Nephron (organoid): ENCODE data around the gene DLGAP1.
A peak's percentile ranks its signal among the peaks of the same experiment; 100 is the strongest.

Experiments used
- H3K27ac Mint-ChIP-seq, 3 experiments: 2 replicates each; pipeline ENCODE4 v1.8.0; 2020; ENCODE audit warnings: mixed read lengths in 3 of 3, mild to moderate bottlenecking in 2 of 3, moderate library complexity in 1 of 3
- H3K27me3 Mint-ChIP-seq: 2 replicates; pipeline ENCODE4 v1.8.0; 2021; ENCODE audit warnings: low read depth, mild to moderate bottlenecking, moderate library complexity, mixed read lengths
- H3K36me3 Mint-ChIP-seq: 2 replicates; pipeline ENCODE4 v1.8.0; 2020; ENCODE audit warnings: low read depth, mixed read lengths
- H3K4me1 Mint-ChIP-seq: 2 replicates; pipeline ENCODE4 v1.8.0; 2020; ENCODE audit warnings: mixed read lengths
- H3K4me3 Mint-ChIP-seq, 3 experiments: 2 replicates each; pipeline ENCODE4 v1.8.0; 2020; ENCODE audit warnings: mild to moderate bottlenecking in 3 of 3, mixed read lengths in 3 of 3, moderate library complexity in 2 of 3
- H3K9me3 Mint-ChIP-seq: 2 replicates; pipeline ENCODE4 v1.8.0; 2020; ENCODE audit warnings: mixed read lengths
- TF ChIP-seq, protein P1 (sequence below), 3 experiments: fragments of 200-600 bp; sonication (generic); IDR thresholded peaks; one replicate each; pipeline ENCODE4 v1.5.0; 2021; ENCODE audit warnings: antibody characterized with exemption in 3 of 3; ENCODE audit not compliant: unreplicated experiment in 3 of 3

Gene DLGAP1

DNA sequence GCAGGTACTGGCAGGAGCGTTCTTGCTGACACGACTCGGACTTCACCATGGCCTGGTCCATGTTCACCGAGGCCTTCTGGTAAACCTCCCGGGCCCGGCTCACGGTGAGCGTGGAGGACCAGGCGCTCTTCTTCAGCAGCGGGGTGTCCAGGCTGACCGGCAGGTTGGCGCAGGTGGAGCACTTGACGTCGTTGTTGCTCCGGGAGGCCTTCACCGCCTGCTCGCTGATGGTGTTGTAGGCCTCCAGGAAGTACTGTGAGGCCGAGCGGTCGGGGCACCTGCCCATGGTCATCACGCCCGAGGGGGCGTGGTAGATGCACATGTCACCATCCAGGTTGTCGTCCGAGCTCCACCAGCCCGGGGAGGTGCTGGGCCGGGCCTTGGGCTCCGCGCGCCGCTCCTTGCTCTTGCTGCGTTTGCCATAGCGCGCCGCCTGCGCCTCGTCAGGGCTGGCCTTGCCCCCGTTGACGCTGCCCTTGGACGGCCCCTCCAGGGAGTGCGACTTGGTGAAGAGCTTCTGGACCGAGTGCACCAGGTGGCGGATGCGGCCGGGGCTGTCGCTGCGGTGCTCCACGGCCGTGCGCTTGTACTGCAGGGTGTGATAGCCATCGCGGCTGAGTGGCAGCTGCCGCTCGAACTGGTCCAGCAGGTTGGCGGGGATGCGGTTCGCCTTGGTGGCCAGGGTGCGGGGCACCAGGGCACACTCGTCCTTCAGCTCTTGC, 575.8 kb downstream of the DLGAP1 start:
- H3K4me1 Mint-ChIP-seq, result peaks cover 4% of the 10 kb centered on the region
- peaks cover 4% of the 10 kb centered on the region for H3K36me3 Mint-ChIP-seq
- peaks cover 5% of the 10 kb centered on the region for H3K27me3 Mint-ChIP-seq
- H3K9me3 Mint-ChIP-seq, result no peaks in the 10 kb centered on the region
- H3K4me3 Mint-ChIP-seq, result no peak overlapping the region
- no peak overlapping the region for H3K27ac Mint-ChIP-seq
- TF ChIP-seq, protein P1, sequence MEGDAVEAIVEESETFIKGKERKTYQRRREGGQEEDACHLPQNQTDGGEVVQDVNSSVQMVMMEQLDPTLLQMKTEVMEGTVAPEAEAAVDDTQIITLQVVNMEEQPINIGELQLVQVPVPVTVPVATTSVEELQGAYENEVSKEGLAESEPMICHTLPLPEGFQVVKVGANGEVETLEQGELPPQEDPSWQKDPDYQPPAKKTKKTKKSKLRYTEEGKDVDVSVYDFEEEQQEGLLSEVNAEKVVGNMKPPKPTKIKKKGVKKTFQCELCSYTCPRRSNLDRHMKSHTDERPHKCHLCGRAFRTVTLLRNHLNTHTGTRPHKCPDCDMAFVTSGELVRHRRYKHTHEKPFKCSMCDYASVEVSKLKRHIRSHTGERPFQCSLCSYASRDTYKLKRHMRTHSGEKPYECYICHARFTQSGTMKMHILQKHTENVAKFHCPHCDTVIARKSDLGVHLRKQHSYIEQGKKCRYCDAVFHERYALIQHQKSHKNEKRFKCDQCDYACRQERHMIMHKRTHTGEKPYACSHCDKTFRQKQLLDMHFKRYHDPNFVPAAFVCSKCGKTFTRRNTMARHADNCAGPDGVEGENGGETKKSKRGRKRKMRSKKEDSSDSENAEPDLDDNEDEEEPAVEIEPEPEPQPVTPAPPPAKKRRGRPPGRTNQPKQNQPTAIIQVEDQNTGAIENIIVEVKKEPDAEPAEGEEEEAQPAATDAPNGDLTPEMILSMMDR (IDR thresholded peaks at IDR 0.05; ENCODE audit: unreplicated experiment in 3 of 3), result no peak

GRCh38 chr18:3878401-3878800, 576.7 kb downstream of the DLGAP1 start:
- H3K9me3 Mint-ChIP-seq, result no peaks in the 10 kb centered on the region
- peaks cover 13% of the 10 kb centered on the region for H3K4me1 Mint-ChIP-seq
- peaks cover 4% of the 10 kb centered on the region for H3K36me3 Mint-ChIP-seq

DNA sequence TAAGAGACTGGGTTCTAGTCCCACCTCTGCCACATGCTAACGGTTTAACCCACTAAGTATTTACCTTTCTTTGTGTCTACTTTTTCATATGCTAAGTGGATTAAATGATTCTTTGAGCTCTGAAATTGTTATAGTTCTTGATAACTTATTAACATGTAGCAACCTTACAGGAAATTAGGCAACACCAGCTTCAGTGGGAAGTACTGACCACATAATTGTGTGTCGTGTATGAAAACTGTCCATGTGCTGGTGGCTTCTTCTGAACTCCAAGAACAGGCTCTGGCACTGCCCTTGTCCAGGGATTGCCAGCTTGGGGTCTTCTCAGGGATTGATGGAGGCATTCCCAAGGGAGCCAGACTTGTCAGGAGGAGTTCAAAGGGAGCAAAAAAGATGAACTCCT, 577.4 kb downstream of the DLGAP1 start:
- Mint-ChIP-seq H3K9me3 (no peaks in the 10 kb centered on the region), H3K27ac (peak overlapping the region in 1 of 3 experiments; percentile 2), H3K36me3 (peaks cover 4% of the 10 kb centered on the region), H3K4me3 (no peak overlapping the region), H3K4me1 (peaks cover 20% of the 10 kb centered on the region), H3K27me3 (peaks cover 4% of the 10 kb centered on the region)
- TF ChIP-seq, protein P1 (IDR thresholded peaks at IDR 0.05; ENCODE audit: unreplicated experiment in 3 of 3), result no peak

More at GRCh38 chr18:3878401-3878800, 576.7 kb downstream of the DLGAP1 start:
- TF ChIP-seq, protein P1 (IDR thresholded peaks at IDR 0.05; ENCODE audit: unreplicated experiment in 3 of 3), result no peak
- Mint-ChIP-seq H3K4me3 (no peak overlapping the region), H3K27ac (peak overlapping the region in 1 of 3 experiments; percentile 2), H3K27me3 (peaks cover 4% of the 10 kb centered on the region)

DNA sequence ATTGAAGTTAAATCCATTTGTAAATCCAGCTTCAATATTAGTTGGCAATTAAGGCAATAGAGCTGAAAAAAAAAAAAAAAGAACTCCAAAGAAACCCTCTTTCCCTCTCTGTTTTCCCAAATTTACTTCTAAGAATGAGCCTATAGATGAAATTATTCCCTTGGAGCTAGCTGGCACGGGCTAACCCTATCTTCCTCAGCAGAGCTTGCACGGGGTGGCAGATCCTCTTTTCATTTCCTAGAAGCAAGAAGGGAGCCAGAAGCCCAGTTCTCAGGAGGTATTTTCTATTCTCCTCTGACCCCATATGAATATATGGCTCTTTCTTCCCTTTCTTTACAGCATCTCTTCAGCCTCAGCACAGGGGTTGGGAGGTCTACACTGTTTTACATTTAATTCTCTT, 579.1 kb downstream of the DLGAP1 start:
- H3K4me3 Mint-ChIP-seq, result no peak overlapping the region
- peaks cover 4% of the 10 kb centered on the region for H3K36me3 Mint-ChIP-seq
- peaks cover 26% of the 10 kb centered on the region for H3K4me1 Mint-ChIP-seq
- TF ChIP-seq, protein P1 (IDR thresholded peaks at IDR 0.05; ENCODE audit: unreplicated experiment in 3 of 3), result no peak
- H3K27ac Mint-ChIP-seq, result peak overlapping the region in 2 of 3 experiments; percentile 2 to 11
- H3K9me3 Mint-ChIP-seq, result no peaks in the 10 kb centered on the region
- H3K27me3 Mint-ChIP-seq, result peaks cover 6% of the 10 kb centered on the region

DNA sequence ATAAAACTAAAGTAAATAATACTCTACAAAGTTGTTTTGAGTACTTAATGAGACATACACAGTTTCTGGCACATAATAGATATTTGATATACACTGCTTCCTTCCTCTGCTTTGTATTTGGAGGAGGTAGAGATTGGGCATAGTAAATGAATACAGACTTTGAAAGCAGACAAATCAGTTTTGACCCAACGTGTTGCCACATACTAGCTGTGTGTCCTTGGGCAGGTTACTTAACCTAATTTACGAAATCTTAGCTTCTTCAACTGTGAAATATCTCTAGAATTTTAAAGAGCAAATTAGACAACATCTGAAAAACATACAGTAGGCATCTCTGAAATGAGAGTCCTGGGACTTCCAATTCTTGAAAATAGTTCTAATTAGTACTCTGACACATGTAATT, 579.7 kb downstream of the DLGAP1 start:
- Mint-ChIP-seq H3K36me3 (peaks cover 4% of the 10 kb centered on the region), H3K27ac (no peak overlapping the region), H3K4me3 (no peak overlapping the region), H3K4me1 (peaks cover 29% of the 10 kb centered on the region), H3K27me3 (peaks cover 7% of the 10 kb centered on the region), H3K9me3 (no peaks in the 10 kb centered on the region)
- TF ChIP-seq, protein P1 (IDR thresholded peaks at IDR 0.05; ENCODE audit: unreplicated experiment in 3 of 3), result no peak

DNA sequence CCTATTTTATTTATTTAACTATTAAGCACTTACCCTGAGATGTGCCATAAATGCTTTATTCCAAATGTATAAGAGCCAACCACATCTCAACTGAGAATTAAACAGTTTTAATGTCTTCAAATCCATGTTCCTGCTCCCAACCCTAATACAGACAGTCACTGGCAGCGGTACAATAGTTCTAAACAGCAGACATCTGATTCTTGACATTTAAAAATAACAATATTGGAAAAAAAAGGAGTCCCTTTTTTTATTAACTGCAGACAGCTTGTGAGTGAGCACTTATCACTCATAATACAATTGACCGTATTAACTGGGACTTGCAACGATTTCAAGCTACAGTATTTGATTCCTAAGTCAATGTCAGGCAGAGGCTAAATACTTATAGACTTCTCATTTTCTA, 580.5 kb downstream of the DLGAP1 start:
- Mint-ChIP-seq H3K27me3 (peaks cover 7% of the 10 kb centered on the region), H3K4me3 (peak overlapping the region in 2 of 3 experiments; percentile 69 to 78), H3K36me3 (peaks cover 4% of the 10 kb centered on the region), H3K4me1 (peaks cover 29% of the 10 kb centered on the region), H3K9me3 (no peaks in the 10 kb centered on the region), H3K27ac (peak overlapping the region in 2 of 3 experiments; percentile 65 to 76)
- TF ChIP-seq, protein P1 (IDR thresholded peaks at IDR 0.05; ENCODE audit: unreplicated experiment in 3 of 3), result no peak
